Dendritic cell treated with granulocyte-macrophage colony-stimulating factor and Interleukin-4, amounts not matched to agents 40 ng/mL and 50 ng/mL, for 4 days (primary cell): ENCODE results near the gene EEF1B2.
"Not testable (repeated sequence)": the region's sequence is repeated elsewhere in the genome, so short reads cannot be mapped to it uniquely, and the experiment has no call there.

Source experiments
- H3K27ac Mint-ChIP-seq: one replicate; pipeline ENCODE4 v1.8.0; 2022; ENCODE audit warnings: mild to moderate bottlenecking, mixed read lengths
- H3K27me3 Mint-ChIP-seq: one replicate; pipeline ENCODE4 v1.8.0; 2022; ENCODE audit warnings: mild to moderate bottlenecking, mixed read lengths
- H3K36me3 Mint-ChIP-seq: one replicate; pipeline ENCODE4 v1.8.0; 2022; ENCODE audit warnings: low read depth, mixed read lengths
- H3K4me1 Mint-ChIP-seq: one replicate; pipeline ENCODE4 v1.8.0; 2022; ENCODE audit warnings: low read depth, mixed read lengths
- H3K4me3 Mint-ChIP-seq: one replicate; pipeline ENCODE4 v1.8.0; 2022; ENCODE audit warnings: mild to moderate bottlenecking, moderate library complexity, mixed read lengths
- H3K9me3 Mint-ChIP-seq: one replicate; pipeline ENCODE4 v1.8.0; 2022; ENCODE audit warnings: mixed read lengths
- intact Hi-C: fragments of 100-400 bp; cut with micrococcal nuclease; formaldehyde crosslinking; loops from one replicate; pipeline ENCODE4 v1.15.0; 2022

EEF1B2 gene

DNA sequence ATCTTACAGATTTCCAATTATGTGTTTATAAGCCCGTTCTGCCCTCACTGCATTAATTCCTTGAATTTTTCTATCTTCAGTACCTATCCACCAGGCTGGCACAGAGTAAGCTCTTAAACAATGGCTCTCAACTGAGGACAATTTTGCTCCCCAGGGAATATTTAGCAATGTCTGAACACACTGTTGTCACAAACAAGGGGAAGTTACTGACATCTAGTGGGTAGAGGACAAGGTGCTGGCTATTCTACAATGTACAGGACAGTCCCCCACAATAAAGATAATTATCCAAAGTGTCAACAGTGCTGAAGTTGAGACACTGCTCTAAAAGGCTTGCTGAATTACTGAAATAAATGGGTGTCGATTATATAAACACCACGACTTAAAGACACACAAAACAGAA, 5.5 kb upstream of the EEF1B2 start:
- Mint-ChIP-seq H3K4me1 (peaks cover 38% of the 10 kb centered on the region), H3K27ac (no peak overlapping the region), H3K27me3 (no peaks in the 10 kb centered on the region), H3K4me3 (no peak overlapping the region), H3K9me3 (no peaks in the 10 kb centered on the region), H3K36me3 (peaks cover 53% of the 10 kb centered on the region)
- intact Hi-C loops: loop anchor here (5.0 kb wide), 1 partner anchor 132 kb away; no protein-coding TSS in a partner anchor

DNA sequence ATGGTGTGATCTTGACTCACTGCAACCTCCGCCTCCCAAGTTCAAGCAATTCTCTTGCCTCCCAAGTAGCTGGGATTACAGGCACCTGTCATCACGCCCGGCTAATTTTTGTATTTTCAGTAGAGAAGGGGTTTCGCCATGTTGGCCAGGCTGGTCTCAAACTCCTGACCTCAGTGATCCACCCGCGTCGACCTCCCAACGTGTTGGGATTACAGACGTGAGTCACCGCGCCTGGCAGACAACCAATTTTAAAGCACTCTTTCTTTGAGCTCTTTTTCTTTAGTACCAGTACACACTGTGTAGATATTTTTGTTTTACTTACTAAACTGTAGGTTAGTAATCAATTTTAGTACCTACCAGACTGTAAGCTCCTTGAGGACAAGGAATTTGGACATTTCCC, 2.7 kb upstream of the EEF1B2 start:
- H3K4me3 Mint-ChIP-seq, H3K27ac Mint-ChIP-seq, H3K27me3 Mint-ChIP-seq, intact Hi-C loops, H3K9me3 Mint-ChIP-seq: not testable (repeated sequence)
- peaks cover 52% of the 10 kb centered on the region for H3K36me3 Mint-ChIP-seq
- peaks cover 34% of the 10 kb centered on the region for H3K4me1 Mint-ChIP-seq

DNA sequence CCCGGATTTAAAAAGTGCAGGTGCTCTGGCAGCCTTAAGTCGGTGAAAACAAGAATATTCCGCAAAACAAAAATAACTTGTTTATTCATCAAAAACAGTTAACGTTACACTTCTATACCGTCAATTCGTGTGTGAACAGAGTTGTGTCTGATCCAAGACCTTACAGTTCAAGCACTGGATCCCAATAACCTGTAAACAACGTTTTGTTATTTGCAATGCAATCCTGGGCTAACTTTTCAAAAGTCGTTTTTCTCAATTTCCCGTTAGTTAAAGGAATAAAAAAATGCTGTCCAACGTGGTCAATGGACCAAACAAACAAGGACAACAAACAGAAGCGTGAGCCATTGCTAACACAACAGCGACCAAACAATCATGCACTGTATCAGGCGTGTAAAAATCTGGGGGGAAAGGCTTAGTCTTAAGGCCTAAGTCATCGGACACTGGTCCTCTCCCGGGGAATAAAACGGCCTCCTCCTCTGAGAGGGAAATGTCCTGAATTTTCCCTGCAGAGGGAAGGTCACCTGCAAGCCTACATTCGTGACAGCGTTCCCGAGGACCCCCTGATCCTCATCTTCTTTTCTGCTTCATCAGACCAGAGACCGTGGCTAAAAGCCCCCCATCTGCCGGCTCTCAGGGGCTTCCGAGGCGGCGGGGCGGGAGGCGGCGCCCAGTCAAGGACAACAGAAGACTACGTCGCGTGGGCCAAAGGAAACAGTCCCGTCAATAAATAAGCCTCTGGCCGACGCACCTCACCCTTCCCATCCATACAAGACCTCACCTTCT, 941 bp upstream of the EEF1B2 start:
- Mint-ChIP-seq H3K27me3 (no peaks in the 10 kb centered on the region), H3K4me3 (peak overlapping the region; percentile 97), H3K9me3 (no peaks in the 10 kb centered on the region), H3K27ac (peak overlapping the region; percentile 94), H3K36me3 (peaks cover 62% of the 10 kb centered on the region), H3K4me1 (peaks cover 45% of the 10 kb centered on the region)
- intact Hi-C loops: loop anchor here (1.0 kb wide), 1 partner anchor 73 kb away; no protein-coding TSS in a partner anchor

DNA sequence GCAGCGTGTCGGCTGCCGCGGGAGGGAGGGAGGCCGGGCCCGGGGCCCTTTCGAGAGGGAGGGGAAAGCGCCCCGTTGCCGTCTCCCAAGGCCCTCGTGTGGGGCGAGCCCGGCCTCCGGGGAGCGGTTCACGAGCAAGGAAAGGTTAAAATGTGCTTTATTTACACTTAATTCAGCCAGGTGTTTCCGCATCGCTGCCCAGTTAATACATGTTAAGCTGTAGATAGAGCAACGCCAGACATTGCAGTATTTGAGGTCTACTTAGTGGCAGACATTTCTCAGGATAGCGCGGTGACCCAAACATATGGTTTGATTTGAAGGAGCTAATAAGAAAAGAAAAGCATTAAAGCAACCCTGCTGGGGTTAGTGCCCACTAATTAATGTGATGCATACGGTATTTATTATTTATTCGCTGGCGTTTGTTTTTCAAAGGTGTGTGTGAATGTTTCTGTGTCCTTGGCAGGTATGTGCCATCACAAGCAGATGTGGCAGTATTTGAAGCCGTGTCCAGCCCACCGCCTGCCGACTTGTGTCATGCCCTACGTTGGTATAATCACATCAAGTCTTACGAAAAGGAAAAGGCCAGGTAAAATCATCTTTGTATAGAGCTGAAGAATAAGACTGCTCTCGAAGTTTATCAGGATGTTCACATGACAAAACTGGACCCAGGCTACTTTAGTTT, 571 bp downstream of the EEF1B2 start:
- Mint-ChIP-seq H3K36me3 (peaks cover 63% of the 10 kb centered on the region), H3K4me1 (peaks cover 40% of the 10 kb centered on the region), H3K9me3 (no peaks in the 10 kb centered on the region), H3K27me3 (no peaks in the 10 kb centered on the region), H3K27ac (peak overlapping the region; percentile 94), H3K4me3 (peak overlapping the region; percentile 97)
- intact Hi-C loops: loop anchor here (5.0 kb wide), 1 partner anchor 102 kb away; no protein-coding TSS in a partner anchor

DNA sequence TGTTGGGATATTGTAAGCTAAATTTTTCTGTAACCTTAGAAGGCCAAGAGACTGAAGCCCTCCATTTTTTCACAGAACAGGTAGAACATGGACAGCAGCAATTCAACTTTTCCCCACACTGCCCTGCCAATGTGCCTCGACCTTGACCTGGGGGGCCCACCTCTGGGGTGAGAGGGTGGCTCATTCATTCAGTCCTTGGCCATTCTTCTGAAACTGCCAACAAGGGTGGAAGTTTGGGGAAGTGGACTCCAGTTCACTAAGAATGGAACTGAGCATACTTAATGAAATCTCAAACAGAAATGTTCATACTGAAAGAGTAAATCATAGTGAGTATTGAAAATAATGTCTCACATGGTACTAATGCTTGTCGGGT, 1.1 kb downstream of the EEF1B2 start:
- Mint-ChIP-seq H3K4me1 (peaks cover 40% of the 10 kb centered on the region), H3K27me3 (no peaks in the 10 kb centered on the region), H3K27ac (peak overlapping the region; percentile 94), H3K36me3 (peaks cover 63% of the 10 kb centered on the region), H3K9me3 (no peaks in the 10 kb centered on the region), H3K4me3 (peak overlapping the region; percentile 97)
- intact Hi-C loops: loop anchor here (5.0 kb wide), 1 partner anchor 102 kb away; no protein-coding TSS in a partner anchor

DNA sequence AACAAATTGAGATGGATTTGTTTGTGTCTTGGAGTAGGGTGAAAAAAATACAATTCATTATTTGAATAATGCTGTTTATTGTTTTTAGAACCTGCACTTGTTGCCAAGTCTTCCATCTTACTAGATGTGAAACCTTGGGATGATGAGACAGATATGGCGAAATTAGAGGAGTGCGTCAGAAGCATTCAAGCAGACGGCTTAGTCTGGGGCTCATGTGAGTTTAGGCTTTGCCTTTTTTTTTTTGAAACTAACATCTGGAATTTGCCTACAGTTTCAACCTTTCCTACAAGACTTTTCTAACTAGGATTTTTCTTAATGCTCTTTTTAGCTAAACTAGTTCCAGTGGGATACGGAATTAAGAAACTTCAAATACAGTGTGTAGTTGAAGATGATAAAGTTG, 2.7 kb downstream of the EEF1B2 start:
- H3K9me3 Mint-ChIP-seq, H3K4me3 Mint-ChIP-seq, H3K27me3 Mint-ChIP-seq, H3K27ac Mint-ChIP-seq: not testable (repeated sequence)
- H3K4me1 Mint-ChIP-seq: peaks cover 34% of the 10 kb centered on the region
- intact Hi-C loops: loop anchor here (5.0 kb wide), 1 partner anchor 100 kb away; no protein-coding TSS in a partner anchor
- peaks cover 68% of the 10 kb centered on the region for H3K36me3 Mint-ChIP-seq

DNA sequence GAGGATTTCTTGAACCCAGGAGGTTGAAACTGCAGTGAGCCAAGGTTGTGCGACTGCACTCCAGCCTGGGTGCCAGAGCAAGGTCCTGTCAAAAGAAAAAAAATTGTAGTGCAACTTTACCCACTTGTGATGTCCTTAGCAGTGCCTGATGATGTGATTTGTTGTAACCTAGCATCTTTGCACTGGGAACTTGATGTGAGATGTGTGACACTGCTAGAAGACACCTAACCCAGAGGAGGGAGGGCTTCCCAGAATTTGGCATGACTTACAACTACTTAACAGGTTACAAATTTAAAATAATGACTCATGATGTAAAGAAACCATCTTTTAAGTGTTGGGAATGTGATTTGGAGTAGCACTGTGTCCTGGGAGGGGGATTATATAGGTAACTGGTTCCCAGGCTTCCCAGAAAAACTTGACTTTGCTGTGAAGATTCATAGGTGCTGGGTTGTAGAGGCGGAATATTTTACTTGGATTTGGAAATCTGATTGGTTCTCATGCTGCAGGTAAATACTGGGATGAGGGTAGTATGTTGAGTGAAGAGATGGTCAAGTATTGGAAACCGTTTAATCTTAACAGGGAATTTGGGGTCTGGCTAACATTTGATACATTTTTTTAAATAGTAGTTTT, 3.7 kb downstream of the EEF1B2 start:
- Mint-ChIP-seq H3K36me3 (peaks cover 65% of the 10 kb centered on the region), H3K27ac (no peak overlapping the region), H3K9me3 (peaks cover 3% of the 10 kb centered on the region), H3K4me3 (no peak overlapping the region), H3K4me1 (peaks cover 25% of the 10 kb centered on the region), H3K27me3 (no peaks in the 10 kb centered on the region)
- intact Hi-C loops: loop anchor here (5.0 kb wide), 1 partner anchor 99 kb away; no protein-coding TSS in a partner anchor

DNA sequence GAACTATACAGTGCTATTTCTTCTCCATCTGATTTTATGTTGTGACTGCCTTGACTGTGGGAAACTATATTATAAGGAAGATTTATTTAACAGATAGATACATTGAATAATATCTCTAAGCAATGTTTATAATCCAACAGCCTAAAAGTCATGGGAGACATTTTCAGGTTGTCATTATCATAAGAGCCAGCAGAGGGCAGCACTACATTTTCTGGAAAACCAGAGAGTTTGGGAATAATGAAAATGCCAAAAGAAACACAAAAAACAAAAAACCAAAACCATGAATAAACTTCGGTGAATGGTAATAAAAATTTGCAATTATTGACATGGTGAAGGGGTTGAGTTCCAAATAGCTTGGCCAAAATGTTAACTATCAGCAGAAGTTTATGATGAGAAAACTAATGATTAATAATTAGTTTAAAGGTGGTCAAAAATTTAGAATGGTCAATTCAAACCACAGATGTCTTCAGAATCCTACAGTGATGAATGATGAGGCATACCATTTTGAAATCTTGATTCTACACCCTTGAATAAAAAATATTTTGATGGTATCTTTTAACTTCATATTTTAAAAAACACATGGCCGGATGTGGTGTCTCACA, 4.7 kb downstream of the EEF1B2 start:
- peaks cover 57% of the 10 kb centered on the region for H3K36me3 Mint-ChIP-seq
- no peaks in the 10 kb centered on the region for H3K27me3 Mint-ChIP-seq
- H3K9me3 Mint-ChIP-seq: peaks cover 12% of the 10 kb centered on the region
- intact Hi-C loops: loop anchor here (2.0 to 5.0 kb wide), 2 partner anchors 98 to 394 kb away; no protein-coding TSS in a partner anchor
- no peak overlapping the region for H3K27ac Mint-ChIP-seq
- H3K4me1 Mint-ChIP-seq: peaks cover 24% of the 10 kb centered on the region
- H3K4me3 Mint-ChIP-seq: no peak overlapping the region

DNA sequence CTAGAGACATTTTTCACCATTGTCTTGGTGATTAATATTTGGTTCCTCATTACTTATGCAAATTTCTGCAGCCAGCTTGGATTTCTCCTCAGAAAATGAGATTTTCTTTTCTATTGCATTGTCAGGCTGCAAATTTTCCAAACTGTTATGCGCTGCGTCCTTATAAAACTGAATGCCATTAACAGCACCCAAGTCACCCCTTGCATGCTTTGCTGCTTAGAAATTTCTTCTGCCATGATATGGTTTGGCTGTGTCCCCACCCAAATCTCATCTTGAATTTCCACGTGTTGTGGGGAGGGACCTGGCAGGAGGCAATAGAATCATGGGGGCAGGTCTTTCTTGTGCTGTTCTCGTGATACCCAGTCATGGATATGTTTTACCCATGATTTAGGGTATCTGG, 8.5 kb downstream of the EEF1B2 start:
- H3K27me3 Mint-ChIP-seq, H3K4me1 Mint-ChIP-seq, H3K4me3 Mint-ChIP-seq, intact Hi-C loops, H3K27ac Mint-ChIP-seq: not testable (repeated sequence)
- Mint-ChIP-seq H3K9me3 (peaks cover 30% of the 10 kb centered on the region), H3K36me3 (peaks cover 19% of the 10 kb centered on the region)

DNA sequence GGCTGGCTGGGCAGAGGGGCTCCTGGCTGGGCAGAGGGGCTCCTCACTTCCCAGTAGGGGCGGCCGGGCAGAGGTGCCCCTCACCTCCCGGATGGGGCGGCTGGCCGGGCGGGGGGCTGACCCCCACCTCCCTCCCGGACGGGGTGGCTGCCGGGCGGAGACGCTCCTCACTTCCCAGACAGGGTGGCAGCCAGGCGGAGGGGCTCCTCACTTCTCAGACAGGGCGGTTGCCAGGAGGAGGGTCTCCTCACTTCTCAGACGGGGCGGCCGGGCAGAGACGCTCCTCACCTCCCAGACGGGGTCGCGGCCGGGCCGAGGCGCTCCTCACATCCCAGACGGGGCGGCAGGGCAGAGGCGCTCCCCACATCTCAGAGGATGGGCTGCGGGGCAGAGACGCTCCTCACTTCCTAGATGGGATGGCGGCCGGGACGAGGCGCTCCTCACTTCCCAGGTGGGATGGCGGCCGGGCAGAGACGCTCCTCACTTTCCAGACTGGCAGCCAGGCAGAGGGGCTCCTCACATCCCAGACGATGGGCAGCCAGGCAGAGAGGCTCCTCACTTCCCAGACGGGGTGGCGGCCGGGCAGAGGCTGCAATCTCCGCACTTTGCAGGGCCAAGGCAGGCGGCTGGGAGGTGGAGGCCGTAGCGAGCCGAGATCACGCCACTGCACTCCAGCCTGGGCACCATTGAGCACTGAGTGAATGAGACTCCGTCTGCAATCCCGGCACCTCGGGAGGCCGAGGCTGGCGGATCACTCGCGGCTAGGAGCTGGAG, 12.1 kb downstream of the EEF1B2 start:
- intact Hi-C loops, H3K27me3 Mint-ChIP-seq, H3K27ac Mint-ChIP-seq, H3K36me3 Mint-ChIP-seq, H3K4me1 Mint-ChIP-seq, H3K4me3 Mint-ChIP-seq: not testable (repeated sequence)
- peaks cover 30% of the 10 kb centered on the region for H3K9me3 Mint-ChIP-seq

DNA sequence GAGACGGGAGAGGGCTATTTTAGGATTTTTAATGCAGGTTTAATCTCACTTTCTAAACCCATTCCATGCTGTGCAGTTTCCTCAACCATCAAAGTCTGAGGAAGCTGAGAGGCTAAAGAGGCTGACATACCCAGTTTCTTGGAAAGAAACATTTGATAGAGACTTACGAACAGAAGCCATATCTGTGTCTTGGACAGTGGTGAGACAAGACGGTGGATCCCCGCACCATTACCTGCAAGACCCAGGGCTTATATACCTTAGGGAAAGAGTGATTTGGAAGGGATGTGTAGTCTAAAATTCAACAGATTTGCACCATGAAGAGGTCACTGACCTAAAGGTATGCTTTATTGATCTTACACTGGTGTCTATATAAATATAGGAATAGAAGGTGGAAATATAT, 13.5 kb downstream of the EEF1B2 start:
- intact Hi-C loops: no loop called here
- no peaks in the 10 kb centered on the region for H3K4me1 Mint-ChIP-seq
- H3K4me3 Mint-ChIP-seq: no peak overlapping the region
- no peaks in the 10 kb centered on the region for H3K36me3 Mint-ChIP-seq
- H3K27ac Mint-ChIP-seq: no peak overlapping the region
- peaks cover 6% of the 10 kb centered on the region for H3K27me3 Mint-ChIP-seq
- H3K9me3 Mint-ChIP-seq: peaks cover 29% of the 10 kb centered on the region

DNA sequence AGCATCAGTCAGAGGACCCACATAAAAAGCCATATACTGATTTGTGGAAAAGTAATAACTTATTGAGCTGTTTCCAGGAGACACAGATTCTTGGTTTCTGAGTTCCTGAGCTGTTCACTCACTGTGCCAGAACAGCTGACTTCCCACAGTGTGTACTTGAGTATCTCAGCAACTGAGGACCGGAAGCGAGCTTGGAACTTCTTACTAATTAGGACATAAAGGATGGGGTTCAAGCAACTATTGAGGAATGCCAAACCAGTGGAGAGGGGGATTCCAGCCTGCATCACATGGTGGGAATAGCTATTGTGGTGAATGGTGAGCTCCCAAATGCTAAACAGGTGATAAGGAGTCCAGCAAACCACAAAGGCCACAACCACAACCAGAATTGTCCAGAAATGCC, 16.4 kb downstream of the EEF1B2 start:
- Mint-ChIP-seq H3K27ac (no peak overlapping the region), H3K4me1 (no peaks in the 10 kb centered on the region), H3K36me3 (no peaks in the 10 kb centered on the region), H3K27me3 (peaks cover 6% of the 10 kb centered on the region), H3K4me3 (no peak overlapping the region), H3K9me3 (peaks cover 5% of the 10 kb centered on the region)
- intact Hi-C loops: no loop called here

DNA sequence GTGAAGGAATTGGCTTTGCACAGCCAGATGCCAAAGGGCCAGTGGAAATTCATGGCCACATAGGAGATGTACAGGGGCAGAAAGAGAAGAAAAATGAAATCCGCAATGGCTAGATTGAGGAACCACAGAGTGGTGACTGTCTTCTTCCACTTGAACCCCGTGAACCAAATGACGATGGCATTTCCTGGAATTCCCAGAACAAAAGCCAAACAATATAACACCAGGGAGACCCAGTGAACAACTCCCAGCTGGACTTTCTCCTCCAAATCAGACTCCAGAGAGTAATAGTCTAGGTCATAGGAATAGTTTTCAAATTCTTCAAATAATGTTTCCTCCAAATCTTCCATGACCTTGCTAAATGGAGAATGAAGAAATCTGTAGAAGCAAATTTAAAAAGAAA, 17.2 kb downstream of the EEF1B2 start:
- Mint-ChIP-seq H3K4me3 (no peak overlapping the region), H3K36me3 (no peaks in the 10 kb centered on the region), H3K4me1 (no peaks in the 10 kb centered on the region), H3K27me3 (peaks cover 6% of the 10 kb centered on the region), H3K9me3 (peaks cover 5% of the 10 kb centered on the region), H3K27ac (no peak overlapping the region)
- intact Hi-C loops: no loop called here
